SKM-1 (cell line): Measurements from ENCODE around the gene CSE1L.
"Not testable (repeated sequence)": the region's sequence is repeated elsewhere in the genome, so short reads cannot be mapped to it uniquely, and the experiment has no call there.

Source experiments
- DNase-seq: peaks from one replicate; lab custom pipeline; 2025; ENCODE audit not compliant: unreplicated experiment; lab: John Stamatoyannopoulos, UW

CSE1L gene

GRCh38 chr20:49046087-49046900 lies at the start of gene CSE1L:
Gene CSE1L, plus strand, starts transcription at chr20:49046312. Its CDS starts 12,152 bp downstream, at chr20:49058464.
- peak; percentile 92 for DNase-seq

GRCh38 chr20:48999890-49000870 lies 45.9 kb upstream of the CSE1L start:
- DNase-seq = no peak

- DNase-seq = no peak
Observed at GRCh38 chr20:49001741-49002140, 44.4 kb upstream of the CSE1L start.

GRCh38 chr20:49006446-49006980 lies 39.6 kb upstream of the CSE1L start:
- DNase-seq = no peak

- no peak for DNase-seq
Observed at GRCh38 chr20:49009899-49010631, 36.0 kb upstream of the CSE1L start.

GRCh38 chr20:49024220-49024619 lies 21.9 kb upstream of the CSE1L start:
- DNase-seq = no peak

GRCh38 chr20:49028177-49028576 lies 17.9 kb upstream of the CSE1L start:
- DNase-seq = not testable (repeated sequence)

GRCh38 chr20:49028684-49029083 lies 17.4 kb upstream of the CSE1L start:
- DNase-seq = no peak

GRCh38 chr20:49029203-49029602 lies 16.9 kb upstream of the CSE1L start:
- DNase-seq = no peak

GRCh38 chr20:49030954-49031619 lies 15.0 kb upstream of the CSE1L start:
- DNase-seq = no peak

- no peak for DNase-seq
Observed at GRCh38 chr20:49032455-49032854, 13.7 kb upstream of the CSE1L start.

GRCh38 chr20:49034070-49034732 lies 11.9 kb upstream of the CSE1L start:
- no peak for DNase-seq

GRCh38 chr20:49037962-49038387 lies 8.1 kb upstream of the CSE1L start:
- peak; percentile 84 for DNase-seq

- no peak for DNase-seq
Observed at GRCh38 chr20:49039854-49040253, 6.3 kb upstream of the CSE1L start.

GRCh38 chr20:49043000-49043399 lies 3.1 kb upstream of the CSE1L start:
- no peak for DNase-seq

GRCh38 chr20:49045440-49046086 lies 549 bp upstream of the CSE1L start:
- DNase-seq = no peak

GRCh38 chr20:49052334-49052733 lies 6.2 kb downstream of the CSE1L start:
- no peak for DNase-seq

- DNase-seq = no peak
Observed at GRCh38 chr20:49054056-49054643, 8.0 kb downstream of the CSE1L start.

- DNase-seq = no peak
Observed at GRCh38 chr20:49063279-49063678, 17.2 kb downstream of the CSE1L start.
